HG03439 (cell line): Measurements from ENCODE around the gene DIP2C.
A peak's percentile ranks its signal among the peaks of the same experiment; 100 is the strongest.
"Not testable (repeated sequence)": the region's sequence is repeated elsewhere in the genome, so short reads cannot be mapped to it uniquely, and the experiment has no call there.

Source experiments
- ATAC-seq: cut with Tn5 transposase; IDR thresholded peaks from one replicate; pipeline ENCODE4 v1.9.1; 2021; ENCODE audit warnings: mild to moderate bottlenecking, moderate library complexity; ENCODE audit not compliant: unreplicated experiment

The DIP2C gene

GRCh38 chr10:525565-526315, 163.7 kb downstream of the DIP2C start:
- ATAC-seq: no peak

GRCh38 chr10:523925-524324, 165.5 kb downstream of the DIP2C start:
- ATAC-seq: no peak

DNA sequence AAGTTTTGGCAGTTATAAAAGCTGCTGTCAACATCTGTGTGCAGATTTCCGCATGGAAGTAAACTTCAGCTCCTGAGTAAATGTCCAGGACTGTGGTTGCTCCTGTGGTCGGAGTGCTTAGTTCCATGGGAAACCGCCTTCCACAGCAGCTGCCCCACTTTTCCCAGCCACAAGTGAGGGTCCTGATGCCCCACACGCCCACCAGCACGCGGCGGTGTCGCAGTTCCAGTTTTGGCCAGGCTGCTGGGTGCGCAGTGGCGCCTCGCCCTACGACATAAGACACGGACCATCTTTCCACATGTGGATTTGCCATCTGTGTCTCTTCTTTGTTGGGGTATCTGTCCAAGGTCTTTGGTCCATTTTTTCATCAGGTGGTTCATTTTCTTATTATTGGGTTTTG, 167.1 kb downstream of the DIP2C start:
- ATAC-seq: no peak

DNA sequence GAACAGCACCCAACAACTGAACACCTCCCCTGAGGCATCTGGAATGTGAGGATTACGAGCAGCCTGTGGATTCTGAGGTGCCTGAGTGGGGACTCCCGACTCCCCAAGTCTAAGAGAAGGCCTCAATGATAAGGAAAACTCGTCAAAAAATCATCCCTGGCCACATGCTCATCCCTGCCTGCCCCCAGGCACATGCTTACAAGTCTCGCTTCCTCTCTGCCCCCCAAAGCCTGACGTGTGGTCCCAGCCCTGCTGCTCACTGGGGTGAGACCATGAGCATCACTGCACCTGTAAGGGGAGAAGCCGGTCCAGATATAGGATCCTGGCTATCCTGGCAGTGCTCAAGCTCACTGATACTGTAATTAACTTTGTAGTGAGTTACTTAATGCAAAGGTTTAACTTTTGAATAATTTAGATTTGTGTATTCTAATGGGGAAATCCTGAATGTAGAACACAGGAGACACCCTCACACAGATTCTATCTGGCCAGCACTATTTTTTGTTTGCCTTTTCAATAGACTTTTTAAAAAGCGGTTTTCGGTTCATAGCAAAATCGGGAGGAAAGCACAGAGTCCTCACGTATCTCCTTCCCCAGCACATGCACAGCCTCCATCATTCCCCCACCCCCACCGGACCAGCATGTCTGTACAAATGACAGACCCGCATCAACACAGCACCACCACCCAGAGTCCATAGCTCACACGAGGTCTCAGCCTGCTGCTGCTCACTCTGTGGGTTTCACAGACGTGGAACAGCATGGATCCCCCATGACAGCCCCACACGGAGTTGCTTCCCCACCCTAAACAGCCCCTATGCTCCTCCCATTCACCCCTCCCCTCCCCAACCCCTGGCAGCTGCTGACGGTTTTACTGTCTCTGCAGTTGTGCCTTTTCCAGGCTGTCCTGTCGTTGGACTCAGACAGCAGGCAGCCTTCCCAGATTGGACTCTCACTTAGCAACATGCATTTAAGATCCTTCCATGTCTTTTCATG, 167.9 kb downstream of the DIP2C start:
- ATAC-seq: no peak

- ATAC-seq: no peak
These were observed 169.1 kb downstream of the DIP2C start for GRCh38 chr10:520402-520787.

- no peak for ATAC-seq
These were observed 169.6 kb downstream of the DIP2C start for GRCh38 chr10:519716-520401.

GRCh38 chr10:519055-519715, 170.3 kb downstream of the DIP2C start:
- no peak for ATAC-seq

DNA sequence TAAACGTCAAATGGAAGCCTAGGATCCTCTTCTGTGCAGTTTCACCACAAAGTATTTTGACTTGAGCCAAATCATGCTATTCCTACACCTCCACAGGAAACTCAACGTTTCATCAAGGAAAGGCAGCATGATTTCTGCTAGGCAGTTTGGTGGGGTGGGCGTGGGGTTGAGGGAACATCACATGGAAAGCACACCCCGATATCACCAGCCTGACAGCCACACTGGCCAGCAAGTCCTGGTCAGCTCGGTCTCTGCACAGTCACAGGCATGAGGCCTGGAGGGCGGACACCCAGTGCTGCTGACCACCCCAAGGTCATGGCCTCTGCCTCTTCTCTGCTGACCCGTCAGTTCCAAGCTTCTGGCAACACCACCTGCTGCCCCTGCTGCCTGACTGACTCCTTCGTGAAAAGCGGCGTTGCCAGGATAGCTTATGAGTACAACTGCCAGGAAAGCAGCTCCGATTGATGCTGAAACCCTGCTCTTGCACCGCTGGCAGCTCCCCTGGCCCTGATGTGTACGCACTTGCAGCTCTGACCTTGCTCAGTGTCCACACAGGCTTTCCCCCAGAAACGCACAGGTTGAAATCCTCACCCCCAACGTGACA, 171.5 kb downstream of the DIP2C start:
- ATAC-seq: no peak

GRCh38 chr10:517241-517830, 172.1 kb downstream of the DIP2C start:
- no peak for ATAC-seq

- ATAC-seq: no peak
These were observed 172.7 kb downstream of the DIP2C start for GRCh38 chr10:516764-517163.

- ATAC-seq: peak; percentile 45
These were observed 173.8 kb downstream of the DIP2C start for GRCh38 chr10:515674-516073.

- ATAC-seq: no peak
These were observed 175.3 kb downstream of the DIP2C start for GRCh38 chr10:514137-514671.

- no peak for ATAC-seq
These were observed 176.1 kb downstream of the DIP2C start for GRCh38 chr10:513393-513792.

GRCh38 chr10:512661-513060, 176.8 kb downstream of the DIP2C start:
- not testable (repeated sequence) for ATAC-seq

DNA sequence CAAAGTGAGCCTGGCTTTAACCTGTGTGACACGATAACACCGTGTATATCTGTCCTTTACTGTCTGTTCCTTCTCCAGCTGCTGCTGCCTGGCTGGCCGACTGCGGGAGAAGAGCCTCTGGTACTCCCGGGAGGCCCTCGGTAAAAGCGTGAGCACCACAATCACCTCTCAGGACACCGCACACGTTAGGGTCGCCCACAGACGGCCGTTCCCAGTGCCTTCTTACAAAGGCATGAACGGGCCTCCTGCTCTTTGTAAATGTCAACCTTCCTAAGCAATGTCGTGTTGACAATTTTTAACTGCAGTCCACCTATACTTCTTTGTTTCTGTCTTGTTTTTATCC, 177.6 kb downstream of the DIP2C start:
- ATAC-seq: no peak

DNA sequence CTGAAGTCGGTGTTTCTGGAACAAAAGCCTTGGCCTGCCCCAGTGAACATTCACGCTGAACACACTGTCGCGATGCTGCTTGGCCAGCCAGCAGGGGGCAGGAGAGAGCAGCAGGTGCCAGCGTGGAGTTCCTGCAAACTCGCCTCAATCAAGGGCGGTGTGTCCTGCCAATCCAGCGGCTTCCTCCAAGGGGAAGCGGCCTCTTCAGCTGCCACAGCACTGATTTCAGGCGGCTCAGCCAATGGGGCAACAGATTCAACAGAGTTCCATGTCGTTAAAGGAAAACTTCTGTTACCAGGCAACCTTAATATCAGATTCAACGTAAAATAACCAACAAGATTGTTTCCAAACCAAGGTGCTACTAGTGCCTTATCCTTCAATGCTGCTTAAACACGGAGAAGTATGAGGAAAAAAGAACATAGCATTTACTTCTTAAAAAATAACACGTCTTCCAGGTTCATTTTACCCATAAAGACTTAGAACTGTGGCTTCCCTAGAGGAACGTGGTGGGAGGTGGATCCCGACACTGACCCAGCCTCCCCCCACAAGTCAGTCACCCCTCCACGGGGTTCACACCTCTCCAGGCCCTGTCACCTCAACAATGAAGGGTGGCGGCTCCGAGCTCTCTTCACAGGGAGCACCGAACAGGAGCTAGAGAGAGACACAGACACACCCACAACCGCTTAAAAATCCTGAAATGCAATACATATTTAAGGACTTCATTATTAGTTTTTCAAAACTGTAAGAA, 178.2 kb downstream of the DIP2C start:
- ATAC-seq: no peak

DNA sequence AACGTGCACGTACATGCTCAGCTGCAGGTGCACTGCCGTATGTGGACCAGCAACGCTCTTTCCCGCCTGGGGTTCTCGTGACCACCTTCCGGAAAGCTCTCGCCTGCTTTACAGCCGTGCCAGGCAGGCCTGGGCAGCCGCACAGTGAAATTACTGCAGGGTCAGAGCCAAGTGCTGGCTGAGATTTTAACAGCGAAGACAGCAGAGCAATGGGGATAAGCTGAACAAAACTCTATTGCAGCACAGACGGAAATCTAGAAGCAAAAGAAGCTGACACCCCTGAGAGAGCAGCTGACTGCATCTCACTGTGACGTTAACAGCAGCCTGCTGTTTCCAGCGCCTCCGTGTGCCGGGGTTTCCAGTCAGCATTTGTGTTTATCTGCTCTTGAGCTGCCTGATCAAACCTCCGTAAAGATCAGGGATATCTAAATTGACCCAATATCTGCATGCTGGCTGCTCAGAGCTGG, 179.0 kb downstream of the DIP2C start:
- no peak for ATAC-seq

DNA sequence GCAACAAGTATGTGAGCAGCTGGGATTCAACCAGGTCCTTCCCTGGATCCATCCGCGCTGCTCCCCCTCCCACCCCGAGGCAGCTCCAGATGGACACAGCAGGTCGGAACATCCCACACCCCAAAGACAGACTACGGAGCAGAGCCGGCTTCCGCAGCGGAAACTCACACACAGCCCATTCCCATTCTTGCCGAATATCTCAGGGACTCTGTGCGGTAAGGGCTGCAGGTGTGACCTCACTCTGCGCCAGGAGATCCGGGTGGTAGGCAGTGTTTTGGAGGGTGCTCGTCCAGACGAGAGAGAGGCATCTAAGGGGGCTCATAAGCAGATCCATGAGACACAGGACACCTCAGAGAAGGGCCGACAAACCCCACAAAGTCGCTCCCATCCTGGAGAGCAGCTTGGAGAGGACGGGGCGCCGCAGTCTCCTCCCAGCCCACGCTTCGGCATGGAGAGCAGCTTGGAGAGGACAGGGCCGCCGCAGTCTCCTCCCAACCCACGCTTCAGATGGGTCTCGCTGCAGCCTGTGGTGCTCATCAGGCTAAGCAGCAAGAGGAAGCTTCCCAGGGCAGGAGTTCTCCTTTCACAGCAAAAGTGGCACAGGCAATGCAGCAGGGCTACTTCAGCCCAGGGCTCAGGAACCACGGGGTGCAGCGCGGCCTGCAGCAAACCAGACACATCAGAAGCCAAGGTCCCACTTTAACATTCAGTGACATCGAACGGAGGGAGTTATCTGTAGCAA, 179.9 kb downstream of the DIP2C start:
- no peak for ATAC-seq
